Measurements from ENCODE around the gene KCNJ15.

Gene KCNJ15

DNA sequence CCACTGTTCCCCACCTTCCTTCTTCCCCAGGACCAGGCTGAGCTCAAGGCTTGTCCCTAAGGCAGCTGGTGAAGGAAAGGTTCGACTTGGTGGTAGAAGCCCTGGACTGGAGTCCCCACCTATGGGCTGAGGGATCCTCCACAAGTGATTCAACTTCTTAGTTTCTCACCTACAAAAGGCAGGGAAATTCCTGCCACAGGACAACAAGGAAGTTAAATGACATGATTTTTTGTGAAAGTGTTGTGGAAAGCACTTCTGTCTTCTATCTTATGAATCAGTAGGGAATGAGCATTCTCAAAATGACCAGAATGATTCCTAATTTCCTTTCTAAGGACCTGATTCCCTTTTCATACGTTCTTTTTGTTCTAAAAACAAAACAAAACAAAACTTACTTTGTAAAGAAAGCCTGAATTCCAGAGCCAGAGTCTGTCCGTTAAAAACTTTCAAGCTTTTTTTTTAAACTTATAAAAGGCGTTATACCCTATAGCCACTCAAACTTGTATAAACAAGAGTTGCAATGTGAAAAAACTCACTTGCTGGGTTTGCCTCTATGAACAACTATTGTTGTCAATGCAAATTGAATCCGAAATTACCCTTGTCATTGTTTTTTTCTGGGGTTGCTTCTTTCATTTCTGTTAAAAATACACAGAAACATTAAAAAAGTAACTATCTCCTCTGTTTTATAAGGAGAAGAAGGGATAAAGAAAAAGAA, 12.2 kb downstream of the KCNJ15 start:
- DNase-seq (ENCODE audit: low spot score), result no peak

DNA sequence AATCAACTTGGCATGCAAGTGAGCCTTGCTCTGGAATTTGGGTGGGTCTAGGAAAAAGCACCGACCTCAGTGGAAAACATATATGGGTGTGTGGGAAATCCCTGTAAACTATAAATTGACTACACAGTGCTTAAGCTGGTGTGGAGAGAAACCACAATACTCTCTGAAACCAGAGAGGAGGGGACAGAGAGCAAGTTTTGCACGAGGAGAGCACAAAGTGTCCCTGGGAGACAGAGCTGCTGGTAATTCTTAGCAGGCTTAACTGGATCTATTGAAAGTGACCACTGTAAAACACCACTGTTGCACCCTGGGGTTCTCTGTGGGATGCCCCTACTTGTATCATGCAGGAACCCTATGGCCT, 12.8 kb downstream of the KCNJ15 start:
- DNase-seq (ENCODE audit: low spot score), result no peak

DNA sequence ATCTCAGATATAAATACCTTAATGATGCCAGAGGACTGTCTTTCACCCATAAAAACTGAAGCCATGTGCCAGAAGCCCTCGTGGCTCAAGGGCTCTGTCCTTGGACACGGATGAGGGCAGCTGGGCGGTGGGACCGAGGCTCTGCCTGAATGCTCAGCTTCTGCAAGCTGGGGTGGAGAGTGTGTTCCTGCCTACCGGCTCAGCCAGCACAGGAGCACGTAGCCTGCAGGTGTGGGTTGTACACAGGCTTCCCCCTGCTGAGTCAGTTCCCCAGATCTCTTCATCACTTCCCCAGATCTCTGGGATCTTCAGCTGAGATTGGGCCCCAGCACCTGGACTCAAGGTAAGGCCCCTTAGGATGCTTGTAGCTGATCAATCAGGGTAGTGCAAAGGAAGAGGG, 15.4 kb downstream of the KCNJ15 start:
- no peak for DNase-seq (ENCODE audit: low spot score)

DNA sequence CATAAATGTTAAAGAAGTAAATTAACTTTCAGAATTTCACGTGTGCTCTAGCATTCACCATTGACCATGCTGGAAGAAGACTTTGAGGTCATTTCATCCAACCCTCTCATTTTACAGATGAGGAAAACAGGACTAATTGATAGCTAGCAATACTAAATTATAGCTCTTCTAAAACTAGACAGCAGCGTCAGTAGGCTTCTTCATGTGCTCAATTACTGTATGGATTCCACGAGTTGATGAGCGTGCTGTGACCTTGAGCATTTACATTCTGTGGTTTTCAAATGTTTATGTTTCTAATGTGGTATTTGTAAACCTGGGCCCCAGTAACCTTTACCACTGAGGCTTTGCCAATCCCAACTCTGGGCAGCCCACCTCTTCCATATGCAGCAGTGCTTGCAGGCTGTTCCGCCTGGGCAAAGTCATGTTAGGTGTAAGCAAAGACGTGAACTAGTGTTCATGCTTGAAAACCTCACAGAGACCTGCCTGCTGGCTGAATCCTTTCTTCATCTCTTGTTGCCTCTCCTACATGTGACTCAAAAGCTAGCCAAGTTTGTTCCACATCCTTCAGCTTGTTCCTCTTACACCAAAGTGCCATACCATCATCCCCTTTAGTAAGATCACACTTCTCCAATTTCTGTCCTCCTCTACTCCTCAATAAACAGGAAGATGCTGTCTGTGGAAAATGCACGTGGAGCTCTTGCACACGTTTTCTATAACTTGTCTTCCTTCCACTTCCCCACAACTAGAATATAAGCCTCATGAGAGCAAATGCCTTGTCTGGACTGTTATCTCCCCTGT, 17.2 kb downstream of the KCNJ15 start:
- no peak for DNase-seq (ENCODE audit: low spot score)

DNA sequence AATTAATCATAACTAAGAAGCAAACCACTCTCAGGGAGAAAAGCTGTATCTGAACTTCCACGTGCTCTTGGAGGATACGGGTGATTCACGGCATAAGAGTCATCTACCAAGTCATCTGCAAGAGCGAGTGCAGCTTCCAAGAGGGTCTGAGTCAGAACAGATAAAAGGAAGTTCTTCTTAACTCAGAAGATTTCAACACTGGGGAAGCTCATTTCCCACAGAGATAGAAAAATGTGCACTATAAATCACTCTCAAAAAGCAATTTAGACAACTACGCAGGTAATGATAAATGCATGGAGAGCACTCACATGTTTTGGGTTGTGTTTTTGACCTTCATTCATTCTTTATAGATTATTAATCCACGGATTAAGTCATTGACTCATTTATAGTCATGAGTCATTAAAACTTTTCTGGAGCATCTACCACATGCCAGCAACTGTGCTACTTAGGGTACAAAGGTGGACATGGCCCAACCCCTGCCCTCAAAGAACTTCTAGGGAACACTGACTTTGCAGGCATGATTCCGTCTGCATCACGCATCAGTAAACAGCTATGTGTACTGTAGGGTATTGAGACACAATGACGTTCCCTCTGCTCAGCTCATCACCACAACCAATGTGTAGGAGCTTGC, 20.8 kb downstream of the KCNJ15 start:
- DNase-seq (ENCODE audit: low spot score), result no peak

DNA sequence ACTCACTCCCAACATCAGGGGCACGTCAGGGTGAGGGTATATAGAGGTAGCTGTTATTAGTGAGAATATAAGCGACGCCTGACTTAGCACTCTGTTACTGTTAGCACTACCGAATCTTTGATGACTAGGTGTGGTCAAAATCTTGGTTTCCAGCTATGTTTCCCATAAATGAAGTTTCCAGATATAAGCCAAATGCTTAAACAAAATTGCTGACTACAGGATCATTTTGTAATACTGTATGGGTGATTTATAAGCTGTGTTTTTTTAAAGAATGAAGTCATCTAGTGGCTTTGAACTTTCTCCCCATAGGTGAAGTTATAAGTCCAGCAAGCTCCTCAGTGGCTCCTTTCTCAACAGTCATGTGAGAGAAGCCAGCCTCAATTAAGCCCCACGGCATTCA, 23.7 kb downstream of the KCNJ15 start:
- no peak for DNase-seq (ENCODE audit: low spot score)

DNA sequence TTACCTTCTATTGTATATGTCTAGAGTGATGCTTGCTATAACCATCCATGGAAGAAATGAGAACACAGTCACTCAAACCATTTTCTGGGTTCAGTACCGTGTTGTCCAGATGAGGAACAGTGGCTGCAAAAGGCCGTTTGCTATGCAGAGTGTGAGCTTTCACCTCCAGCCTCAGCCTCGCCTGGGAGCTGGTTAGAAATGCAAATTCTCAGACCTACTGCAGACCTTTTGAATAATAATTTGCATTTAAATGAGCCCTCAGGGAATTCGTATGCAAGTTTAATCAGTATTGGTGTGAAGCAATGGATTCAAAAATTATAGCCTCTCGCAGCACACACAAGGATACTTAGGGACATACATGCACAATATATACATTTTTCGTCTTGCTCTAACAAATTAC, 24.1 kb downstream of the KCNJ15 start:
- DNase-seq (ENCODE audit: low spot score), result no peak

DNA sequence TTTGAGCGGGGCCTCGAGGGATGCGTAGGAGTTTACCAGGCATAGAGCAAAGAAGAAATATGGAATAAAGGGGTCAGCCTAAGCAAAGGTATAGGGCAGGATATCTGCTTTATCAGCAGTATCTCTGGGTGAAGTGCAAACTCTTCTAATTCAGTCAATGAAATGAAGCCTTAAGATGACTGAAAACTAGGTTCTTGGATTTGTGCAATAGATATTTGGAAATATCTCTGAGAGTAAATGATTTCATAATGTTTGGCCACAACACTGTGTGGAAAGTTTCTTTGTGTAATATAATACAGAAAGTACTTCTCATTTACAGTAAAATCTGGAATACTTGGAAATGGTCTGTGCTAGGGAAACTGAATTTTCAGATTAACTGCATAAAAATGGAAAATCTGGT, 26.1 kb downstream of the KCNJ15 start:
- DNase-seq (ENCODE audit: low spot score), result no peak

DNA sequence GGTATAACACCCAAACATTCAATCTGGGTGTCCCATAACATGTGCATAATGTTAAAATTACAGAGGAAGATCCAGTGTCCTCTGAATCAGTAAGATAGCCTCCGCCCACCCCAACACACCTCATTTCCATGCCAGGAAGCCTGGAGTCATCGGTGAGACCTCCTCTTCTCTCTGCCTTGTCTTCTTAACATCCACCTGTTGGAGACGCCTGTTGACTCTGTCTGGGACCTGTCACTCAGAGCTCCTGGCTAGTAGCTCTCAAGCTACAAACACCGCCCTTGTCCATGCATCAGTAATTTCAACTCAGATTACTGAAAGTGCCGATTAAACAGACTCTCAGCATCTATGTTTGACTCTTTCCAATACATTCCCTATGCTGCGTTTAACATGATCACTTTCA, 27.4 kb downstream of the KCNJ15 start:
- no peak for DNase-seq (ENCODE audit: low spot score)

DNA sequence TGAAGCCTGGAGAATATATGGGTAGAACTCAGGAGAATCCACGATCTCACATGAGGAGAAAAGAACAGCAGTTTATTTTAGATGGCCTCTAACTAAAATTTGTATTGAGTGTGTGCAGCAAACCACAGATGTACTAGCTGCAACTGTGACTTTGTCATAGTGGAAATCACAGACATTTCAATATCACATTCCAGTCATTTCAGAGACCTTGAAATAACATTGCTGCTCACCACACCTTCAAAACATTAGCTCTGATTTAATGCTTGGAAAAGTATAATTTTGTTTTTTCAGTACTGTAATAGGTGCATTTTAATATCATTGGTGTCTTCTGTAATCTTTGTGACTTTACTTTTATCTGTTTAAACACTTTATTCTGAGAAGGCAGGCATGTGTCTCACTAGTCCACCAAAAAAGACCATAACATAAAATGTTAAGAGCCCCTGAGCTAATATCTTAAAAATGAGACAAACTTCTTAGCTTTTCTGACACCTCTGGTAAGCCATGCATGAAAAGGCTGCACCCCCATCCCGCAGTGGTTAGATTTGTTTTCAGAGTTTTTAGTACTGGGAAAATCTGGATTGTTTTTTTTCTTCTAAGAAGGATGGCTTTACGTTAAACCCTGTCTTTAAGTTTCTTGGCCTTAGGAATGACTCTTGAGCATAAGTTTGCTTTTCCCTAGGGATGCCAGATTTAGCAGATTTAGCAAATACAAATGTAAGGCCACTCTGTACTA, 30.1 kb downstream of the KCNJ15 start:
- DNase-seq (ENCODE audit: low spot score), result no peak

DNA sequence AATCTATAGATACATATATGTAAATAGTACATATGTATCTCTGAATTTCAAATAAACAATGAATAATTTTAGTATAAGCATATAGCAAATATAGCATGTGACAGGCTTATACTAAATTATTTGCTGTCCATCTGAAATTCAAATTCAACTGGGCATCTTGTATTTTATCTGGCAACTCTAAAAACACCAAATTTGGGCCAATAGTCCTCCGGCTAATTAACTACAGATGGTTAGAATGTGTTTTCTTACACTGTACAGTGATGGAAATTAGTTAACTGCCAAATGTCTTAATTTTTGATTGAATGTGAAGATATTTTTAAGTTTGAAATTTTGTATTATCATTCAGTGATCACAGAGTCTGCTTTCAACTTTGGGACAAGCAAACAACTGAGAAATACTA, 30.7 kb downstream of the KCNJ15 start:
- no peak for DNase-seq (ENCODE audit: low spot score)

DNA sequence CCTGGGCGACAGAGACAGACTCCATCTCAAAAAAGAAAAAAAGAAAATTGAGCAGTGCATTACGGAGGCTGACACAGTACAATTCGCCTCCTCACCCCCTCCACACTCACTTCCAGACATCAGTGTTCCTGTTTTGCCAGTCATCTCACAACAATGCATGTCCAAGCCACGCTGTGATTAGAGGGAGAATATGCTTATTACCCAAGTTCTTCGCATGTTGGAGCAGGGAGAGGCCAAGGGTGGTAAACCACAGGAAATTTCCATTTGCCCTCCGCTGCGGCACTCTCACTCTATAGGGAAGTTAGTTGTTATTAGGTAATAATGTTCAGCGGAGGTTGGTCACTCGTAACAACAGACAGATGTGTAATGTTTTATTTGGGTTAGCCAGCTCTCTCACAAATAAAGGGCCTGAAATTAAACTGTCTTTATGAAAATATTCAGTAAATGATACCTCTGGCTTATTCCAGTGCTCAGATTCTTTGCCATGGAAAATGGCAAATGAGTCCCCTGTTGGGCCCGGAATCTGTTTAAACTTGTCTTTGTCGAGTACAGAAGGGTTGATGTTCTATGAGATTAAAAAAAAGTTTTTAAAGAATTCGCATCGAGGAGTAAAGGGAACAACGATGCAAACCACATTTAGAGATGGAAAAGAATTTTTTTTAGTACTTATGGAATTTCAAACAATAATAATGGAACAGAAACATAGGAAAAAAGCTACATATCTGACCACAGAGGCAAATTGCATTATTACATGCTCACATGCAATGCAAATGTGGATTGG, 33.1 kb downstream of the KCNJ15 start:
- no peak for DNase-seq (ENCODE audit: low spot score)

DNA sequence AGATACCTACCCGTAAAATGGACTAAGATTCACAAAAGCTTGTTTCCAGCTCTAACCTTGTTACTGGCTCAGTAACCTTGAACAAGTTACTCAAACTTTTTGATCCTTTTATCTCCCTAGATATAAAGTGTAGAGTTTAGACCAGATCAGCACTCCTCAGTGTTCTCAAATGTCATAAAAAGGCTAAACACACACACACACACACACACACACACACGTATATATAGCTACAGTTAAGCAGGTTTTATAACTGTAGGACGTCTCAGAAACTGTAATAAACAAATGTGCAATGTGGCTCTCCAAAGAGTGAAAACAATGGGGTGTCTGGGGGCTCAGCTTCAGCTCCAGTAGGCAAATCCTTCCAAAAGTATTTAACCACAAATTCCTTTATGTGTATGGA, 34.0 kb downstream of the KCNJ15 start:
- no peak for DNase-seq (ENCODE audit: low spot score)

DNA sequence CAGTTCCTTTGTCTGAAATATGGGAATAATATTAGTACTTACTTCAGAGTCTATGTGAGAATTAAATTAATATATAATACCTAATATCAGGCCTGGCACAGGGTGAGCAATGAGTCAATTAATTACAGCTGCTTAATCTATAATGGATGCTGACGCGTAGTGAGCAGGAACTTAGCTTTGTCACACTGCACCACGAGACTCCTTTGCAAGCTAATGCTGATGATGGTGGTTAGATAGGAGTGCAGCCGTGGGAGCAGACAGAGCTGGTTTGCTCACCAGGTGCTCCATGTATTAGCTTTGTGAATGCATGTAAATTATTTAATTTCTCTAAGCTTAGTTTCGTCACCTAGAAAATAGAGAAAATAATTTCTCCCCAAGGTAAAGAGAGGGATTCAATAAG, 35.1 kb downstream of the KCNJ15 start:
- no peak for DNase-seq (ENCODE audit: low spot score)

DNA sequence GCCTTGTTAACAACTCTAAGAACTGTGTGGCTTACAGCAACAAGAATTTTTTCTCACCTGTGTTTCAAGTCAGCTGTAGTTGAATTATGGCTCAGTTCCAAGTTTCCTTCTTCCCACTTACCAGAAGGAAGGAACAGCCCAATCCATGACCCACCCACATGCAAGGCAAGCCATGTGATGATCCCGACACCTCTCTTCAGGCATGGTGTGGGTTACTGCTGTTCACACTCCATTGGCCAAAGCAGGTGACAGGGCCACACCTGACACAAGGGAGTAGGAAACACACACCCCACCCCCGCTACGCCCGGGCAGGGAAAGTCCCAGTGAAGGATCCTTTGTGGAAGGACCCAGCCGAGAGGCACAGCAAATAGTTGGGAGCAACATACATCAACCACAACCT, 36.3 kb downstream of the KCNJ15 start:
- no peak for DNase-seq (ENCODE audit: low spot score)

DNA sequence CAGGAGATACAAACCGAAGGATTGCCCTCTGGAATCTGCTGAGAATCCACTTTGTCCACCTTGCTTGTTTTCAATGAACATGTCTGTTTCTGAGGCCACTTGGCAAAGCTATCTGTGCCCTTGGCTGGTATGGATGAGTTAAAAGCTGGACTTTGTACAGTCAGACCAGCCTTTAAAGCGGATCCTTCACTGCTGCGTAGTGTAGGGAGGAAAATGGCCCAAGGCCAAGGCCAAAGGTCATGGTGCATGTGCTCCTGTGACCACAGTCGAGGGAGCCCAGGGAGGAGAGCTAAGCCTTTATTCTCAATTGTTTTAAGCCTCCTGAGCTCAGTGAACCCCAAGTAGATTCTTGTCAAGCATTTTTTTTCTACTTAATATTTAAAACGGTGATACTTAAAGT, 37.0 kb downstream of the KCNJ15 start:
- no peak for DNase-seq (ENCODE audit: low spot score)

DNA sequence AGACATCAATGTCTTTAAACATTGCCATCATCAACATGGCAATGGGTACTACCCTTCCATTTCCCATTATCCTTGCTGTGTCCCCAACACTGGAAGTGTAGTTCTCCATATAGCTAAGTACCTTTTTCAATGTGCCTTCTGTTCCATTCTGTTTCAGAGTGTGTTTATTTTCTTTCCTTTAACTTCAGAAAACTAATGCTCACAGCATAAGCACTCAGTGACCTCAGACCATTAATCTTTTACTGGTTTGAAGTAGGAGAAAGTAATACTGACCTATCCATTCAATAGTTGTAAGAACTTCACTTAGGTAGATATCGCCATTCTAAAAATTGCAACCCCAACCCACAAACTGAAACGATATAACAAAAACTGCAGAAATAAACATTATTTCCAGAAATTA, 37.8 kb downstream of the KCNJ15 start:
- no peak for DNase-seq (ENCODE audit: low spot score)

DNA sequence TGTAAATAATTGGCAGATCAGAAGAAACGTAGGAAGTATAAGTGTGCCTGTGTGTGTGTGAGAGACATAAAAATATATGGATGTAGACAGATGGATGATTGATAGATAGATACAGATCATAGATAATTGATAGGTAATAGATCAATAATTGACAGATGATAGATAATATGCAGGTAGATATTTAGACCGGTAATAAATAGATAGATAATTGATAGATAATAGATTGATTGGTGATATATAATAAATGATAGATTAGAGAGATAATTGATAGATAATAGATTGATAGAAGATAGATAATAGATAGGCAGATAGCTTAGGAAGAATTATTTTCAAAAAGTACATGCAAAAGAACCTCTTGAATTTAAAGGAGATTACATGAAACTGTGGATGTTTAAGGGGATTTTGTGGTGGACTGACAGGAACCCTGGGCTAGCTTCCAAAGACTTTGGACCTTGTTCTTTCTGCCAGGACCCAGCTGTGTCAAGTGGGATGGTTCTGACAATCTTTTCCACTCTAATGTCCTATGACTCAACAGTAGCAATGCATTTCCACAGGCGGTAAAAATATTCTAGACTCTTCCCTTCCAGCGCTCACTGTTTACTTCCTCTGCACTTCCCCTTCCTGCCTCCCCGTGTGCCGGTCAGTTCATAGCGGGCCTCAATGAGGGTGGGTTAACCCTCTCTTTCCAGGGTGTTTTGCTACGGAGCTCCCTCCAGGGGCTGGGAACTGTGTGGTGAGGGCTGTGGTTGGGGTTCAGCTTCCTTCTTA, 39.4 kb downstream of the KCNJ15 start:
- DNase-seq (ENCODE audit: low spot score), result no peak

DNA sequence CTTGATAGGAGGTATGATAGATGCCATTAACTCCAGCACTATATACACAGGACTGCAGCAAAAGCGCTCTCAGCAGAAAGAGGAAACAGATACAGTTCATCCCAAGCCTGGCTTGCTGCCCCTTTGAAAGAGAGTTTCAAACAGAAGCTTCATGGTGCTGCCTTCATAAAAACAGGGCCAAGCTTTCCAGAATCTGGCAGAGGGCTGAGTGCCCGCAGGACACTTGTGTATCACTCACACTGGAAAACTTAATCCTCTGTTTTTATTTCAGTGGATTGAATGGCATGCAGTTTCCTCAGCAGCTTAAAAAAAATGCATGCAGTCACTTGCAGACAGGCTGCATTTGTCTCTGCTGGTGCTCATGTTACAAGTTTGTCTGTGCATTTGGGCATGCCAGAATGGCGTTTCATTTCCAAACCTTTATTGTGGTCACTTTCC, 40.4 kb downstream of the KCNJ15 start:
- DNase-seq (ENCODE audit: low spot score), result no peak

DNA sequence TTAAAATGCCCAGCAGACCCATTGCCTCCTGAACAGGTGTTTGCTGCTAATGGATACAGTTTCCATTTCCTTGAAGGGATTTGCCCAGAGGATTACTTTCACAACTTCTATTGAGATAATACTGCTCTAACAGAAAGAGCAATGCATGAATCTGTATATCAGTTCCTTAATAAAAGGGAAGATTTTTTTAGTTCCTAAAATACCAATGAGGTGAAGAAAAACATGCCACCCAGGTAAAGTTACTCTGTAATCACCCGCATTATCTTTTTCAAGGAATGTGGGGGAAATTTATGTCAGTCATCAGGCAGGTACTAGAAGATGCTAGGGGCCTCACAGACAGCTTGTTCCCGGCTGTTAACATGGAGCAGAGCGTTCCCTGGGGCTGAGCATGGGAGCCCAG, 41.1 kb downstream of the KCNJ15 start:
- no peak for DNase-seq (ENCODE audit: low spot score)

DNA sequence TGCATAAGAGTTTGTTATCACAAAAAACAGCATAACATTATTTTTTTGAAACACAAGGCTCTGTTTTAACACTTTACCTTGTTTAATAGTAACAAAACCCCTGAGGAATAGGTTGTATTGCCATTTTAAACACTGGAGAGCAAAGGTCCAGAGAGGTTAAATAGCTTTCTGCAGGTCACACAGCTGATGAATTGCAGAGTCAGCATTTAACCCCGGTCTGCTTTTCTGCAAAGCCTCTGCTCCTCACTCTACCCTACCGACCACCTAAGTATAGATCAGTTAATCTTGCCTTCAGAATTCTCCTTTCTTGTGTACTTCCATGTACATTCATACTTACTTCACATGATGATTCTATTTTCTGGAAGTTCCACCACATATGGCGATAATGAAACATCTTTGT, 42.0 kb downstream of the KCNJ15 start:
- DNase-seq (ENCODE audit: low spot score), result no peak

All from putamen (tissue), 1 donor.